MM.1S (cell line): ENCODE data around the gene TCERG1L.

ENCODE experiments used
- EZH2 ChIP-seq: fragments of 300-600 bp; sonication (generic); optimal IDR thresholded peaks from 2 replicates; pipeline ENCODE3; 2017; ENCODE audit warnings: low read depth, mild to moderate bottlenecking, antibody characterized with exemption, low read length, mixed read lengths
- TF ChIP-seq, protein P1 (sequence below): fragments of 300-600 bp; sonication (generic); IDR thresholded peaks from 2 replicates; pipeline ENCODE4 v1.5.1; 2016; ENCODE audit warnings: antibody characterized with exemption, low read length, mixed read lengths

DNA sequence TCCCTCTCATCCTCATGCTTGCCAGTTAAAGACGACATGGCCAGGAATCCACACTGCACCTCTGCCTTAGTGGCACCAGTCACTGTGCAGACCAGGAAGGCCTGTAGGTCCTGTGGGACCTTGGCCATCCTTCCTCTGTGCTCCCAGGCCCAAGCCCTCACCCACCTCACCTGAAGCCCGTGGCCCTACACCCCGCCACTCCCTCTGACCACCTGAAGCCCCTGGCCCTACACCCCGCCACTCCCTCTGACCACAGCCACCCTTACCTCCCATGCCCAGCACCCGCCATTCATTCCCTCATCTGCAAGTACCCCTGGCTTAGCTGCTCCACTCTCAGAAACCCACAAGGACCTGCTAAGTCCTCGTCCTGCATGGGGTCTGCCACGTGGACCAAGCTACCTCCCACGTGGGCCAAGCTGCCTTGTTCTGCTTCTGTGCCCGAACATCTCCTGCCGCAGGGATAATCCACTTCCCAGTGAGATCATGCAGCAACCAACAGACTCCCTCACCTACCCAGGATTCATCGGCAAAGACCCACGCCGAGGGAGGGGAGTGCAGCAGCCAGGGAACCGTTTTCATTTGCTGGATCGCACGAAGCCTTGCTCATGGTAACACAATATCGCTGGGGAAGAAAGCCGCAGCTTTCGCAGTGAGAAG lies 151.2 kb downstream of the TCERG1L start:
- no peak for TF ChIP-seq EZH2
- TF ChIP-seq, protein P1, sequence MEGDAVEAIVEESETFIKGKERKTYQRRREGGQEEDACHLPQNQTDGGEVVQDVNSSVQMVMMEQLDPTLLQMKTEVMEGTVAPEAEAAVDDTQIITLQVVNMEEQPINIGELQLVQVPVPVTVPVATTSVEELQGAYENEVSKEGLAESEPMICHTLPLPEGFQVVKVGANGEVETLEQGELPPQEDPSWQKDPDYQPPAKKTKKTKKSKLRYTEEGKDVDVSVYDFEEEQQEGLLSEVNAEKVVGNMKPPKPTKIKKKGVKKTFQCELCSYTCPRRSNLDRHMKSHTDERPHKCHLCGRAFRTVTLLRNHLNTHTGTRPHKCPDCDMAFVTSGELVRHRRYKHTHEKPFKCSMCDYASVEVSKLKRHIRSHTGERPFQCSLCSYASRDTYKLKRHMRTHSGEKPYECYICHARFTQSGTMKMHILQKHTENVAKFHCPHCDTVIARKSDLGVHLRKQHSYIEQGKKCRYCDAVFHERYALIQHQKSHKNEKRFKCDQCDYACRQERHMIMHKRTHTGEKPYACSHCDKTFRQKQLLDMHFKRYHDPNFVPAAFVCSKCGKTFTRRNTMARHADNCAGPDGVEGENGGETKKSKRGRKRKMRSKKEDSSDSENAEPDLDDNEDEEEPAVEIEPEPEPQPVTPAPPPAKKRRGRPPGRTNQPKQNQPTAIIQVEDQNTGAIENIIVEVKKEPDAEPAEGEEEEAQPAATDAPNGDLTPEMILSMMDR: no peak
